Measurements from ENCODE around the gene CLGN. TPM values are rescaled to one million over a fixed set of nuclear protein-coding genes. Genes with fewer than 3 reads are reported as not detected.

CLGN gene
- total and polyA plus RNA-seq, 10 donors: 0.09 to 0.85 (median 0.26) TPM; not detected in 2

GRCh38 chr4:140466146-140466545, 38.7 kb upstream of the CLGN start:
- DNase-seq: no peak
- H3K27me3 ChIP-seq (replicated peaks in 1 of 7): peaks cover 0 to 12% (median 0%) of the 10 kb centered on the region in 7 donors
- no peaks in the 10 kb centered on the region for H3K9me3 ChIP-seq
- 21 to 73% (median 36%) methylated on average over 1 of the region's 1 CpG for WGBS, 5 donors
- H3K36me3 ChIP-seq: no peaks in the 10 kb centered on the region
- TF ChIP-seq POLR2AphosphoS5 (IDR thresholded peaks at IDR 0.05) (no peak), CTCF (IDR thresholded peaks at IDR 0.05 in 8 of 11, conservative IDR thresholded peaks at IDR 0.05 in 3 of 11) (no peak), POLR2A (IDR thresholded peaks at IDR 0.05) (no peak)
- intact Hi-C loops (cut with DNase I; ENCODE audit: low total_unique reads): no loop called here
- no peaks in the 10 kb centered on the region for H3K4me1 ChIP-seq
- no peak overlapping the region for H3K4me3 ChIP-seq
- no peak overlapping the region for H3K27ac ChIP-seq

GRCh38 chr4:140463614-140464013, 36.2 kb upstream of the CLGN start:
- Histone ChIP-seq H3K27ac (no peak overlapping the region), H3K27me3 (replicated peaks in 1 of 7) (peaks cover 0 to 5% (median 0%) of the 10 kb centered on the region in 7 donors), H3K36me3 (no peaks in the 10 kb centered on the region), H3K4me3 (no peak overlapping the region), H3K9me3 (no peaks in the 10 kb centered on the region), H3K4me1 (no peaks in the 10 kb centered on the region)
- intact Hi-C loops (cut with DNase I; ENCODE audit: low total_unique reads): no loop called here
- no peak for DNase-seq
- 55 to 86% (median 69%) methylated on average over 1 of the region's 1 CpG for WGBS, 5 donors
- no peak for TF ChIP-seq POLR2A (IDR thresholded peaks at IDR 0.05)
- TF ChIP-seq POLR2AphosphoS5 (IDR thresholded peaks at IDR 0.05): no peak

GRCh38 chr4:140463182-140463581, 35.7 kb upstream of the CLGN start:
- H3K4me3 ChIP-seq: no peak overlapping the region
- WGBS, 5 donors: 66 to 86% (median 72%) methylated on average over 3 of the region's 3 CpGs
- no peaks in the 10 kb centered on the region for H3K9me3 ChIP-seq
- TF ChIP-seq CTCF (IDR thresholded peaks at IDR 0.05 in 8 of 11, conservative IDR thresholded peaks at IDR 0.05 in 3 of 11) (no peak), POLR2A (IDR thresholded peaks at IDR 0.05) (no peak), POLR2AphosphoS5 (IDR thresholded peaks at IDR 0.05) (no peak)
- H3K27ac ChIP-seq: no peak overlapping the region
- H3K4me1 ChIP-seq: no peaks in the 10 kb centered on the region
- DNase-seq: no peak
- peaks cover 0 to 5% (median 0%) of the 10 kb centered on the region in 7 donors for H3K27me3 ChIP-seq (replicated peaks in 1 of 7)
- no peaks in the 10 kb centered on the region for H3K36me3 ChIP-seq
- intact Hi-C loops (cut with DNase I; ENCODE audit: low total_unique reads): no loop called here

- Histone ChIP-seq H3K4me3 (no peak overlapping the region), H3K36me3 (no peaks in the 10 kb centered on the region), H3K27ac (no peak overlapping the region), H3K27me3 (replicated peaks in 1 of 7) (peaks cover 0 to 11% (median 0%) of the 10 kb centered on the region in 7 donors), H3K9me3 (no peaks in the 10 kb centered on the region), H3K4me1 (no peaks in the 10 kb centered on the region)
- WGBS, 5 donors: 74 to 88% (median 87%) methylated on average over 3 of the region's 3 CpGs
- intact Hi-C loops (cut with DNase I; ENCODE audit: low total_unique reads): no loop called here
- TF ChIP-seq POLR2AphosphoS5 (IDR thresholded peaks at IDR 0.05): no peak
- TF ChIP-seq POLR2A (IDR thresholded peaks at IDR 0.05): no peak
- TF ChIP-seq CTCF (IDR thresholded peaks at IDR 0.05 in 8 of 11, conservative IDR thresholded peaks at IDR 0.05 in 3 of 11): no peak
- no peak for DNase-seq
Observed at GRCh38 chr4:140450352-140450751, 22.9 kb upstream of the CLGN start.

- no peak for DNase-seq
- Histone ChIP-seq H3K4me1 (no peaks in the 10 kb centered on the region), H3K27me3 (replicated peaks in 1 of 7) (peaks cover 0 to 11% (median 0%) of the 10 kb centered on the region in 7 donors), H3K36me3 (no peaks in the 10 kb centered on the region), H3K9me3 (no peaks in the 10 kb centered on the region), H3K27ac (no peak overlapping the region), H3K4me3 (no peak overlapping the region)
- 57 to 70% (median 63%) methylated on average over 2 of the region's 2 CpGs for WGBS, 5 donors
- intact Hi-C loops (cut with DNase I; ENCODE audit: low total_unique reads): no loop called here
- no peak for TF ChIP-seq POLR2AphosphoS5 (IDR thresholded peaks at IDR 0.05)
- TF ChIP-seq POLR2A (IDR thresholded peaks at IDR 0.05): no peak
- TF ChIP-seq CTCF (IDR thresholded peaks at IDR 0.05 in 8 of 11, conservative IDR thresholded peaks at IDR 0.05 in 3 of 11): no peak
Observed at GRCh38 chr4:140448830-140449229, 21.4 kb upstream of the CLGN start.
